K562 (cell line): Measurements from ENCODE around the gene SFT2D2. TPM values are rescaled to one million over a fixed set of nuclear protein-coding genes. Genes with fewer than 3 reads are reported as not detected.

Source experiments
- BACH1 ChIP-seq: fragments of 200-800 bp; sonication (Bioruptor generic); IDR thresholded peaks from 2 replicates; pipeline ENCODE4 v1.6.1; 2016; ENCODE audit warnings: missing genetic modification characterization, missing compliant biosample characterization
- CCAR2 ChIP-seq: fragments of 200-400 bp; formaldehyde crosslinking; IDR thresholded peaks from 2 replicates; pipeline ENCODE4 v1.6.1; 2017; ENCODE audit warnings: mild to moderate bottlenecking, low read depth, low read length
- ESRRA ChIP-seq: fragments of 450-650 bp; IDR thresholded peaks from 2 replicates; pipeline ENCODE4 v1.6.1; 2014; ENCODE audit warnings: low read depth, mild to moderate bottlenecking, moderate library complexity, borderline replicate concordance
- IFI16 ChIP-seq: fragments of 250-450 bp; sonication (Bioruptor Pico); IDR thresholded peaks from 2 replicates; pipeline ENCODE4 v2.1.2; 2022; ENCODE audit warnings: mild to moderate bottlenecking, inconsistent platforms
- JUND ChIP-seq, 2 experiments: IDR thresholded peaks; 2 replicates in 1 of 2; 3 replicates in 1 of 2; pipeline ENCODE4 v1.6.1; 2011; ENCODE audit warnings: borderline replicate concordance in 2 of 2, low read depth in 2 of 2, low read length in 2 of 2, improper control_type of control experiment in 1 of 2, missing biosample characterization in 1 of 2, missing genetic modification characterization in 1 of 2, missing genetic modification reagents in 1 of 2
- KAT7 ChIP-seq: sonication (generic); formaldehyde crosslinking; IDR thresholded peaks from 2 replicates; pipeline ENCODE4 v1.8.0; 2022; ENCODE audit warnings: missing genetic modification reagents, mild to moderate bottlenecking, borderline replicate concordance
- LCOR ChIP-seq: sonication (generic); formaldehyde crosslinking; IDR thresholded peaks from 2 replicates; pipeline ENCODE4 v1.8.0; 2022; ENCODE audit warnings: mild to moderate bottlenecking, missing genetic modification reagents
- NCOA4 ChIP-seq: fragments of 450-650 bp; IDR thresholded peaks from 2 replicates; pipeline ENCODE4 v1.6.1; 2018; ENCODE audit warnings: mild to moderate bottlenecking; ENCODE audit not compliant: partially characterized antibody
- NELFE ChIP-seq: IDR thresholded peaks from 2 replicates; pipeline ENCODE4 v1.6.1; 2011; ENCODE audit warnings: mild to moderate bottlenecking; ENCODE audit not compliant: insufficient read depth, insufficient read length
- RAD51 ChIP-seq: fragments of 450-650 bp; IDR thresholded peaks from 2 replicates; pipeline ENCODE4 v1.7.1; 2016; ENCODE audit warnings: low read depth, mild to moderate bottlenecking, borderline replicate concordance
- YY1 ChIP-seq, 3 experiments: IDR thresholded peaks; 2 replicates each; pipeline ENCODE4 v1.6.1; 2011; ENCODE audit warnings: low read length in 2 of 3, mild to moderate bottlenecking in 2 of 3, moderate library complexity in 2 of 3, borderline replicate concordance in 1 of 3, control low read depth in 1 of 3, low read depth in 1 of 3; ENCODE audit not compliant: insufficient read depth in 3 of 3, insufficient replicate concordance in 2 of 3, control insufficient read depth in 1 of 3, insufficient read length in 1 of 3; ENCODE audit errors: extremely low read depth in 1 of 3
- ZKSCAN1 ChIP-seq: fragments of 150-350 bp; IDR thresholded peaks from 2 replicates; pipeline ENCODE4 v1.6.1; 2016; ENCODE audit warnings: low read depth, low read length
- ZNF507 ChIP-seq: conservative IDR thresholded peaks from 2 replicates; pipeline ENCODE4 v1.6.1; 2017; ENCODE audit warnings: missing genetic modification characterization, missing compliant biosample characterization
- polyA plus RNA-seq, 8 experiments: library from polyadenylated mRNA; depleted of rRNA in 4 of 8; stranded (reverse) in 5 of 8; unstranded in 3 of 8; fragments of >200 nt; fragmentation: Nextera tagmentation in 2 of 8; fragmentation: Illumina TruSeq in 1 of 8; extraction: Ambion mirVana in 2 of 8; extraction: Trizol in 1 of 8; gene quantifications; 2 replicates each; pipeline versions ENCODE4 v1.2.1 to v1.2.3, GENCODE V29; 2011 to 2014; ENCODE audit warnings: inconsistent platforms in 1 of 8, missing spikeins in 1 of 8
- total RNA-seq, 7 experiments: library from RNA; depleted of rRNA in 6 of 7; stranded (reverse); fragments of >200 nt in 6 of 7; fragmentation: Illumina TruSeq in 2 of 7; extraction: Trizol in 2 of 7; gene quantifications; 2 replicates each; pipeline versions ENCODE4 v1.2.1 to v1.2.3, GENCODE V29; 2011 to 2021; ENCODE audit warnings: low replicate concordance in 1 of 7
- TF ChIP-seq, protein P1 (sequence below): fragments of 450-650 bp; formaldehyde crosslinking; IDR thresholded peaks from 2 replicates; pipeline ENCODE4 v1.4.0; 2020; ENCODE audit warnings: mild to moderate bottlenecking, moderate library complexity

The SFT2D2 gene
- total and polyA plus RNA-seq, 9 of the 15 experiments (the other 6 are each of a cell fraction or from before 2014, with no cell fraction given), result 3.4 to 50.1 (median 21.6) TPM

DNA sequence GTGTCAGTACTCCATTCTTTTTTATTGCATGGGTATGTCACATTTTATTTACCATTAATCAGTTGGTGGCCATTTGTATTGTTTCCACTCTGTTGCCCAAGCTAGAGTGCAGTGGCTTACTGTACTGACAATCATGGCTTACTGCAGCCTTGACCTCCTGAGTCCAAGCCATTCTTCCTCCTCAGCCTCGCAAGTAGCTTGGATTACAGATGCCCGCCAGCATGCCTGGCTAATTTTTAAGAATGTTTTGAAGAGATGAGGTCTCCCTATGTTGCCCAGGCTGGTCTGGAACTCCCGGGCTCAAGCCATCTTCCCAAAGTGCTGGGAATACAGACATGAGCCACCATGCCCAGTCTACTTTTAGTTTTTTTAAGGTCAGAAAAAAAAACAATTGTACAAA is 813 bp upstream of the SFT2D2 start (continued):
- TF ChIP-seq KAT7, result peak; percentile 47; the same call in 1 of the 2 replicates
- TF ChIP-seq ZKSCAN1, result no peak
- TF ChIP-seq NELFE, result no peak
- no peak for TF ChIP-seq CCAR2
- peak in 1 of 3 experiments; percentile 4 for TF ChIP-seq YY1 (IDR thresholded peaks at IDR 0.05; ENCODE audit: borderline replicate concordance in 1 of 3, control insufficient read depth in 1 of 3, extremely low read depth in 1 of 3, insufficient read depth in 3 of 3, insufficient read length in 1 of 3, insufficient replicate concordance in 2 of 3, low read depth in 1 of 3, low read length in 2 of 3)
- TF ChIP-seq, protein P1, sequence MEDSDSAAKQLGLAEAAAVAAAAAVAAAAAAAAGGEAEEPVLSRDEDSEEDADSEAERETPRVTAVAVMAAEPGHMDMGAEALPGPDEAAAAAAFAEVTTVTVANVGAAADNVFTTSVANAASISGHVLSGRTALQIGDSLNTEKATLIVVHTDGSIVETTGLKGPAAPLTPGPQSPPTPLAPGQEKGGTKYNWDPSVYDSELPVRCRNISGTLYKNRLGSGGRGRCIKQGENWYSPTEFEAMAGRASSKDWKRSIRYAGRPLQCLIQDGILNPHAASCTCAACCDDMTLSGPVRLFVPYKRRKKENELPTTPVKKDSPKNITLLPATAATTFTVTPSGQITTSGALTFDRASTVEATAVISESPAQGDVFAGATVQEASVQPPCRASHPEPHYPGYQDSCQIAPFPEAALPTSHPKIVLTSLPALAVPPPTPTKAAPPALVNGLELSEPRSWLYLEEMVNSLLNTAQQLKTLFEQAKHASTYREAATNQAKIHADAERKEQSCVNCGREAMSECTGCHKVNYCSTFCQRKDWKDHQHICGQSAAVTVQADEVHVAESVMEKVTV, result no peak
- no peak for TF ChIP-seq NCOA4
- TF ChIP-seq ESRRA, result no peak
- 0 out of 2 replicates have a peak, but pooled peaks have one; percentile 4 for TF ChIP-seq JUND (IDR thresholded peaks at IDR 0.05; ENCODE audit: borderline replicate concordance, low read depth, low read length)
- no peak for TF ChIP-seq JUND (tag; IDR thresholded peaks at IDR 0.05; ENCODE audit: borderline replicate concordance, low read depth, low read length)
- no peak for TF ChIP-seq RAD51
- TF ChIP-seq ZNF507, result no peak
- TF ChIP-seq BACH1 (tag), result peak; percentile 11; the same call in 1 of the 2 replicates
- no peak for TF ChIP-seq IFI16 (CRISPR knock-in tag)
- TF ChIP-seq LCOR, result peak; percentile 17; the same call in 1 of the 2 replicates
- TF ChIP-seq, all 486 proteins: peak for 5
